Renal cortex interstitium (tissue), 11 donors: Measurements from ENCODE around the gene TMEM145. TPM values are rescaled to one million over a fixed set of nuclear protein-coding genes. Genes with fewer than 3 reads are reported as not detected.
A peak's percentile ranks its signal among the peaks of the same experiment; 100 is the strongest.

Experiments used
- DNase-seq, 11 donors: peaks; one replicate each; pipeline ENCODE4 v3.0.0-alpha.2; 2013; ENCODE audit warnings: low read depth in 9 of 11, low spot score in 4 of 11; ENCODE audit errors: extremely low read depth in 1 of 11
- polyA plus RNA-seq, 3 donors: library from polyadenylated mRNA; unstranded; fragments of 120-200 nt; gene quantifications; one replicate each; pipeline ENCODE4 v1.2.1, GENCODE V29; 2013; ENCODE audit not compliant: insufficient read length in 3 of 3

TMEM145 gene
- polyA plus RNA-seq, 3 donors: 0.72 to 1.2 (median 0.90) TPM

DNA sequence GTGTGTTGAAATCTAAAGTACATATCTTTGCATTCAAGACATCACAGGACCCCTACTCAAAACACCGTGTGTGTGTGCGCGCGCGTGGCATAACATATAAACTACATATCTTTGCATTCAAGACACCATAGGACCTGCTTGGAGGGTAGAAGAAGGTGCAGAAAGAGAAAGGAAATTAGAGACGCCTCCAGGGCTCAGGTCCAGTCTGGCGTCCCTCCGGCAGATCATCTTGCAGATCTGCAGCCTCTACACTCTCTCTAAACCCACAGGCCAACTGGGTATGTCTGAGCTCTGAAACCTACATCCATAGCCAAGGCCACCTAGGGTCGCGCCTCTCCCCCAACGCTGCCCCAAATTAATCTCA lies 10.0 kb upstream of the TMEM145 start:
- DNase-seq: no peak

DNA sequence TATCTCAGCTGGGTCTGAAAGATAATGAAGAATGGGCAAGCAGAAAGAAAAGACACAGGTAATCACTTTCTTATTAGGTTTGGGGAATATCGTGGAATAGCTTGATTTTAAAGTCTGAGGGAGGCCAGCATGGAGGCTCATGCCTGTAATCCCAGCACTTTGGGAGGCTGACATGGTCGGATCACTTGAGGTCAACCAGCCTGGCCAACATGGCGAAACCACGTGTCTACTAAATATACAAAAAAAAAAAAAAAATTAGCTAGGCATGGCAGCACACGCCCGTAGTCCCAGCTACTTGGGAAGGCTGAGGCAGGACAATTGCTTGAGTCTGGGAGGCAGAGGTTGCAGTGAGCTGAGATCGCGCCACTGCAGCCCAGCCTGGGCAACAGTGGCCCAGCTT lies 9.2 kb upstream of the TMEM145 start:
- DNase-seq: no peak

DNA sequence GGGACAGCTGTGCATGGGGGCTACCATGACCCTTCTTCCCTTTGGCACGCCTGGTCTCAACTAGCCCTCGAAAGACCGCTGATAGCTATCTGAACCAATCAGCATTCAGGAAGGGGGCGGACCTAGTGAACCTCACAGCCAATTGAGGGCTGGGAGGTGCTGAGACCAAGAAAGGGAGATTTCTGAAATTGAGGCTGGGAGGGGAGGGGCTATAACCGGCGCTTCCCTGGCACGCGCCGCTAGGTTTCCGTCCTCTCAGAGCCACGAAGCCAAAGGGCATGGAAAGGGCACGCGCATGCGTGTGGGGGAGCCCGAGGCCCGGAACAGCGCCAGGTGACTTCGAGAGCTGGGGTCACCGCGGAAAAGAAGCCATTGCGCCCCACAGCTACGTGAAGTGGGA lies 6.5 kb upstream of the TMEM145 start:
- DNase-seq: no peak

DNA sequence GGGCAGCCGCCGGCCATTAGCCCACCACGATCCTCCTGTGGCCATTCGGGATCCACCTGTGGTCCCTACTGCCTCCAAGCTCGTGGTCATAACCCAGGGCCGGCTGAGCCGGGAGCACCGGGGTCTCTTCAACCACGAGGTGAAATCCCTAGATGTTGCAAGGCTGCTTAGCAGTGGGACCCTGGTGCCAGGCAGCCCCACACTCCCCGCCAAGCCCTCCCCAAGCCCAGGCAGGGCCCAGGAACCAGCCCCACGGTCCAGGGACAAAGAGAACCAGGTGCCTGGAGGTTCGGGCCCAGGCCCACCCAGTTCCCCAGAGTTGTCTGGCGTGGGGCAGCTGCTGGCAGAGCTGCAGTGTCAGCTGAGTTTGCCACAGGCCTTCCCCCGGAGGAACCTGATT lies 3.4 kb upstream of the TMEM145 start:
- no peak for DNase-seq

DNA sequence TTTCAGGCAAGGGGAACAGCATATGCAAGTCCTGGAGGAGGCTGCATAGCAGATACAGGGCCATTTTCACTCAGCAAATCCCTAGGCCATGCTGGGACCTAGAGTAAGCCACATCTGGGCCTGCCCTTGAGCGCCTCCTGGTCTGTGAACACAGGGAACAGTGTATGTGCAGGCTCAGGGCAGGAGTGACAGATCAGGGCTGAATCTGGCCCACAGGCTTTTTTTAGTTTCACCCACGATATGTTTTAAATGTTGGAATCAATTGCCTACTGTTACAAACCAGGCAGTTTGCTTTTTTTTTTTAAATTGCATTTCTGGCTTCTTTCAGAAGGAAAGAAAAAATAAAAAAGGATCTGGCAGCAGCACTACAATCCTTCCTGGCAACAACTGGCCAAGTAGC lies 1.5 kb upstream of the TMEM145 start:
- no peak for DNase-seq

DNA sequence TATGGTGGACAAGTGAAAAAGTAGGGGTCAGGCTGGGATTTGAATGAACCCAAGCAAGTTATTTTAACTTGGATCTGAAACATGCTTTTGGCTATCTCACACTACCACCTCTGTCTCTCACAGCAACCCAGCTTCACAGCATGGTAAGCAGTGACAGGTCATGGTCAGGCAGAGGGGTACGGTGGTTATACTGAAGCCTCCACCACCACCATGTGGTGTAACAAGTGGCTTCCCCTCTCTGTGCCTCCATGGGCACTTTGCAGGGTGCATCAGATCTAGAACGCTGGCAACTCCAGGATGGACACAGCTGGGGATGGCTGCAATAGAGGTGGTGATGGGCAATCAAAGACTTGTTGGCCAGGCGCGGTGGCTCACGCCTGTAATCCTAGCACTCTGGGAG lies 739 bp upstream of the TMEM145 start:
- DNase-seq: no peak

GRCh38 chr19:42313840-42314755 lies 989 bp downstream of the TMEM145 start:
- DNase-seq: no peak

GRCh38 chr19:42315024-42315423 lies 1.9 kb downstream of the TMEM145 start:
- DNase-seq: no peak

DNA sequence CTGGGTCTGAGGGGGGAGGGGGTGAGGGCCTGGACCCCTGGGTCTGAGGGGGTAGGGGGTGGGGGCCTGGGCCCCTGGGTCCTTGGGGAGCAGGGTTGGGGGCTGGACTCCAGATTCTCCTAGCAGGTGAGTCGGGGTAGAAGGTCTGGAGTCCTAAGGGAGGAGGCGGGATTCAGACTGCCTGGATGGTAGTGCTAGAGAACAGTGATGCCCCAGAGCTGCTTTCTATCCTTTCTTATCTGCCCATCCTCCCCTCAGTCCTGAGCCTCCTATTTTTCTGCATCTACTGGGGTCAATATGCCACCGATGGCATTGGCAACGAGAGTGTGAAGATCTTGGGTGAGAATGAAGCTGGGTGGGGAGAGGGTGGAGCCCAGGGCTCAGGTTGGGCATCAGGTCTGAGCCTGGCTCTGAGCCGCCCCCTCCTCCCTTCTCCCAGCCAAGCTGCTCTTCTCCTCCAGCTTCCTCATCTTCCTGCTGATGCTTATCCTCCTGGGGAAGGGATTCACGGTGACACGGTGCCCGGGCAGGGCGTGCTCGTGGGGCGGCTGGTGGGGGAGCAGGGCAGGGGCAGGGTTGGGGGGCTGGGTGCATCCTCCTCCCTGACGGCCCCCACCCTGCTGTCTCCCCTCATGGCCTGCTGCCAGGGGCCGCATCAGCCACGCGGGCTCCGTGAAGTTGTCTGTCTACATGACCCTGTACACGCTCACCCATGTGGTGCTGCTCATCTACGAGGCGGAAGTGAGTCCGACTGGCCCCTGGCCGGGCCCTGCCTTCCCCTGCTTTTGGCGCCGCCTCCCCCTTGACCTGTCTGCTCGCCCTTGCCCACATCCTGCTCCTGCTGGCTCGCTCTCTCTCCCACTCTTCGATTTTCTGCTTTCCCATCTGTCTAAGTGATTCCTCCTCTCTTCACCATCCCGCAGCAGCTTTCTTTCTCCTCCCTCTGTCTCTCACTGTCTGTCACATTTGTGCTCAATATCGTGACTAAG lies 3.4 kb downstream of the TMEM145 start:
- no peak for DNase-seq

GRCh38 chr19:42317535-42317934 lies 4.4 kb downstream of the TMEM145 start:
- DNase-seq: no peak

GRCh38 chr19:42322305-42322704 lies 9.2 kb downstream of the TMEM145 start:
- DNase-seq: no peak

GRCh38 chr19:42323473-42323851 lies 10.4 kb downstream of the TMEM145 start:
- DNase-seq: no peak

DNA sequence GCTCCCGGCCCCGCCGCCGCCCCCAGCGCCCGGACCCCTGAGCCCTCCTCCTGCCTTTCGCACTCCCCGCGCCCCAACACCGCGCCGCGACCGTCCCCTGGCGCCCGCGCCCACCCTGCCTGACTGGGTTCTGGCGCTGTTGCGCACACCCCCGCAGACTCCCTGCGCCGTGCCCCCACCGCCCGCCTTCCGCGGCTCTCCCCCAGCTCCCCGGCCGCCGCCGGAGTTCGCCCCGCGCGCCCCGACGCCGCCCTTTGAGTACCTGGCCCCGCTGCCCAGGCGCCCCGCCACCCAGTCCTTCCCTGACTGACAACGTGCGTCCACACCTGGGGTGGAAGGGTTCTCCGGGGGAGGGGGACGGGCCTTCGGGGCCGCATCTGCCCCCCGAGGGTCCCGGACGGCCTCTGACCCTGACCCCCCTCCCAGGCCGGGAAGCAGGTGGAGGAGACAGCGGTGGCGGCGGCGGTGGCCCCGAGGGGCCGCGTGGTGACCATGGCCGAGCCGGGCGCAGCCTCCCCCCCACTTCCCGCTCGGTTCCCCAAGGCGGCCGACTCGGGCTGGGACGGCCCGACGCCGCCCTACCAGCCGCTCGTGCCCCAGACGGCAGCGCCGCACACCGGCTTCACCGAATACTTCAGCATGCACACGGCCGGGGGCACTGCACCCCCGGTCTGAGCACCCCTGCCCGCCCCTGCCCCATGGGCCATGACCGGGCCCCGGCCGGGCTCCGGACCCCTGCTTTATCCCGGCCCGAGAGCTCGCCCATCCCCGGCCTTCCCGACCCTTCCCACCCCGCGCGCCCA lies 10.9 kb downstream of the TMEM145 start:
- no peak for DNase-seq

DNA sequence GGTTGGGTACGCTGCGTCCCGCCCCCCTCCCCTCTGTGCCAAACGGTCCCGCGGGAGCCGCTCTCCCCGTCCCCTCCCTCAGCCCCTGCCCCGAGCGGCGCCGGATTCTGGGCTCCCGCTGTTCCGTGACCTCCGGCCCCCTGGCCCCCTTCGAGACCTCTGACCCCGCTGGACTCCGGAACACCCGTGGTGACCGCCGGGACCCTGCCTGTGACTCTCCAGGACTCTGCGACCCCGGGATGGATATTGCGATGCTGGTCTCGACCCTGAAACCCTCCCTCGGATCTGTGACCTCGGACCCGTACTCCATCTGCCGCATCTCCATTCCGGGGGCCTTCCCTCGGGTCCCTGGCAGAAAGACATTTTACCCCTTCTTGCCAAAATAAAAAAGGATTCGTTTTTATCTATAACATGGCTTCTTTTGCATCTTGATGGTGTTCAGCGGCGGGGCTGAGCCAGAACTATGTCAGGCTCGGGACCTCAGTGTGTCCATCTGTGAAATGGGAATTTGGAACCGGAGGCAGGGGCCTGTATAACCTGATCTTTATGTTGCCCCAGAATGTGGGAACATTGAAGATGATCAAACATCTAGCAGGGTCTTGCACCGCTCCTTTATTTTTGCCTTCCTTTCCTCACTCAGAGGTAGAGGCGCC lies 11.7 kb downstream of the TMEM145 start:
- DNase-seq: no peak

- DNase-seq: peak; percentile 94 to 99 (median 98)
Measured at GRCh38 chr19:42325308-42325895, 12.3 kb downstream of the TMEM145 start, which contains the start of gene MEGF8. Gene MEGF8, plus strand, starts transcription at chr19:42325635. Its CDS starts 609 bp downstream, at chr19:42326244.

GRCh38 chr19:42325896-42326771 lies 13.0 kb downstream of the TMEM145 start:
- no peak for DNase-seq

DNA sequence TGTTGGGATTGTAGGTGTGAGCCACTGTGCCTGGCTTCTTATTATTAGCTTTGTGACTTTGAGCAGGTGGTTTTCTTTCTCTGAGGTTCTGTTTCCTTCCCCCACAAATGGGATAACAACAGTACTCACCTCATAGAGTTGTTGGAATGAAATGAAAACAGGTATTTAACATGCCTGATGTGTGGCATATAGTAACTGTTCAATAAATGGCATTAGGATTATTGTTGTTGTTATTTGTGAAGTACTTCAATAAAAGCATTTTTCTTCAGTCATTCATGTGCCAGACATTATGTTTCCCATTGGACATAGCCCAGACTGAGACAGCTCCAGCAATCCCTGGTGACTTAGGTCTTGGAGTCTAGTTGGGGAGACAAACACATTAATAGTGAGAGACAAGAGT lies 13.9 kb downstream of the TMEM145 start:
- no peak for DNase-seq
